ENCODE data around the gene PRKAG2.

PRKAG2 gene

DNA sequence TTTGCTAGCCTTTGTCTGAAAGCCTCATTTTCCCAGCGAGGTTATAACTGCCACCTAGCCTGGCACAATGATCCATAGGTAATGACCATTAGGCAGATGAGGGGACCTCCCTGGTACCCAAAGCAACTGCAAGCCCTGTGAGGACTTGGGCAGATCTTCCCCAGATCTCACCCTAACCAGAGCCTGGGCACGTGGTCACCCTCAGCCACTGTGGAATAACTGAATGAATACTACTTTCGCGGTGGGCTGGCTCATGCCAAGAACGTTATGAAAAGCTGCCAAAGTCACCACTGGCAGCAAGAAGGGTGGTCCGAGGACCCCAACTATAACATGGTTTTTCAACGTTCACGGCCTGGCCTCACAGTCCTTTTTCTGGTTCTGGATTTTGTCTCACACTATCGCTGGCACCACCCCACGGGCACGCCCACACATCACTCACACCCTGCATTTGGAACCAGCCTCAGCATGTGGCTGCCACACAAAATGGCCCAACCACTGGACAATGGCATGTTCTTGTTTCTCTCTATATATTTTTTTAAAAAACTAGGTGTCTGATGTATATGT lies 3.4 kb downstream of the PRKAG2 start:
- no peak overlapping the region for H2AFZ ChIP-seq (ENCODE audit: low read length)
- H3K9me3 ChIP-seq (ENCODE audit: insufficient read depth, low read depth, low read length), result no peaks in the 10 kb centered on the region
- TF ChIP-seq, protein P1, sequence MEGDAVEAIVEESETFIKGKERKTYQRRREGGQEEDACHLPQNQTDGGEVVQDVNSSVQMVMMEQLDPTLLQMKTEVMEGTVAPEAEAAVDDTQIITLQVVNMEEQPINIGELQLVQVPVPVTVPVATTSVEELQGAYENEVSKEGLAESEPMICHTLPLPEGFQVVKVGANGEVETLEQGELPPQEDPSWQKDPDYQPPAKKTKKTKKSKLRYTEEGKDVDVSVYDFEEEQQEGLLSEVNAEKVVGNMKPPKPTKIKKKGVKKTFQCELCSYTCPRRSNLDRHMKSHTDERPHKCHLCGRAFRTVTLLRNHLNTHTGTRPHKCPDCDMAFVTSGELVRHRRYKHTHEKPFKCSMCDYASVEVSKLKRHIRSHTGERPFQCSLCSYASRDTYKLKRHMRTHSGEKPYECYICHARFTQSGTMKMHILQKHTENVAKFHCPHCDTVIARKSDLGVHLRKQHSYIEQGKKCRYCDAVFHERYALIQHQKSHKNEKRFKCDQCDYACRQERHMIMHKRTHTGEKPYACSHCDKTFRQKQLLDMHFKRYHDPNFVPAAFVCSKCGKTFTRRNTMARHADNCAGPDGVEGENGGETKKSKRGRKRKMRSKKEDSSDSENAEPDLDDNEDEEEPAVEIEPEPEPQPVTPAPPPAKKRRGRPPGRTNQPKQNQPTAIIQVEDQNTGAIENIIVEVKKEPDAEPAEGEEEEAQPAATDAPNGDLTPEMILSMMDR (conservative IDR thresholded peaks at IDR 0.05; ENCODE audit: low read length), result no peak
- no peak for TF ChIP-seq EZH2phosphoT487 (IDR thresholded peaks at IDR 0.05; ENCODE audit: borderline replicate concordance)
- no peaks in the 10 kb centered on the region for H3K36me3 ChIP-seq (ENCODE audit: insufficient read depth, low read length)
- no peaks in the 10 kb centered on the region for H4K20me1 ChIP-seq (ENCODE audit: insufficient read depth, low read length, poor library complexity, severe bottlenecking)
- H3K27me3 ChIP-seq (ENCODE audit: insufficient read depth, low read length, poor library complexity, severe bottlenecking), result no peaks in the 10 kb centered on the region
- H3K4me3 ChIP-seq (ENCODE audit: low read length, poor library complexity, severe bottlenecking), result no peak overlapping the region
- no peaks in the 10 kb centered on the region for H3K9me2 ChIP-seq (replicated peaks; ENCODE audit: low read depth, low read length)
- no peaks in the 10 kb centered on the region for H3F3A ChIP-seq (ENCODE audit: low read depth)
- H3K4me2 ChIP-seq (ENCODE audit: low read depth, low read length, poor library complexity, severe bottlenecking), result no peak overlapping the region
- no peak overlapping the region for H3K9ac ChIP-seq (ENCODE audit: low read depth, low read length, poor library complexity, severe bottlenecking)
- H3K4me1 ChIP-seq (ENCODE audit: insufficient read depth, low read length, poor library complexity, severe bottlenecking), result peaks cover 27% of the 10 kb centered on the region
- H3K79me2 ChIP-seq (ENCODE audit: insufficient read depth, low read length), result no peaks in the 10 kb centered on the region; the same call in 1 of the 2 replicates

DNA sequence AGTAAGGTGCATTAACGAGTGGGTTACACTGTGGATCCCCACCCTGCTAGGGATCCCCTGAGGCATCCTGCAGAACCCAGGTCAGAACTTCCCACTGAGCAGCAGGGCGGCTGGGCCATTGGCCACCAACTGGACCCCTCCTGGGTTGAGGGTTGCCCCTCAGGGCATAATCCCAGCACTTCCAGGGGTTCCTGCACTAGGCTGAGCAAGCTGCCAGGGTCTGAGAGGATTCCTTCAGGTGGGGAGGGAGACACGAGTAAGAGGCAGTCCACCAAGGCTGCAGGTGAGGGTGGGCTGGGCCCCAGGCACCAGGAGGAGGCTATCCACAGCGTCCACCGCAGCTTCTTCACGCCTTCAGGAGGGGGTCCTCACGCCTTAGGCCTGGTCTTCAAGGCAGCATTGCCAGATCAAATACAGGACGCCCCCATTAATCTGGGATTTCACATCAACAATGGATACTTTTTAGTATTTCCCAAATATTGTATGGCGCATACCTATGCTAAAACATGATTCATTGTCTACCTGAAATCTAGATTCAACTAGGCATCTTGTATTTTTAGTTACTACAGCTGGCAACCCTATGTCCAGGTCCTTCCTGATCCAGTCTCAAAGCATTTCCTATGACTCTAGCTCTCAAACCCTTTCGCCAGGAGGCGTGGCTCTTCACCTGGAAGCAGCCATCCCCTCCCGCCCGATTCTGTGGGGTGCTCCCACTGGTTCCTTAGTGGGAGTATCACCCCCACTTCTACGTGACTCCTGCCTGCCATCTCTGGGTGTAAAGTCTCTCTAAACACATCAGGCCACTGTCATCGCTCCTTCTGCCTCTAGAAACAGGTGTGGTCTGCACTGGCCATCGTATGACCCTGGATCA lies 4.1 kb downstream of the PRKAG2 start:
- Histone ChIP-seq H3K36me3 (ENCODE audit: insufficient read depth, low read length) (no peaks in the 10 kb centered on the region), H3K79me2 (ENCODE audit: insufficient read depth, low read length) (no peaks in the 10 kb centered on the region; the same call in 1 of the 2 replicates), H3K9me2 (replicated peaks; ENCODE audit: low read depth, low read length) (no peaks in the 10 kb centered on the region), H3K4me3 (ENCODE audit: low read length, poor library complexity, severe bottlenecking) (no peak overlapping the region), H3K9me3 (ENCODE audit: insufficient read depth, low read depth, low read length) (no peaks in the 10 kb centered on the region), H2AFZ (ENCODE audit: low read length) (no peak overlapping the region), H3F3A (ENCODE audit: low read depth) (no peaks in the 10 kb centered on the region), H3K27me3 (ENCODE audit: insufficient read depth, low read length, poor library complexity, severe bottlenecking) (no peaks in the 10 kb centered on the region), H3K4me2 (ENCODE audit: low read depth, low read length, poor library complexity, severe bottlenecking) (no peak overlapping the region), H4K20me1 (ENCODE audit: insufficient read depth, low read length, poor library complexity, severe bottlenecking) (no peaks in the 10 kb centered on the region), H3K9ac (ENCODE audit: low read depth, low read length, poor library complexity, severe bottlenecking) (no peak overlapping the region), H3K4me1 (ENCODE audit: insufficient read depth, low read length, poor library complexity, severe bottlenecking) (peaks cover 21% of the 10 kb centered on the region)
- no peak for TF ChIP-seq EZH2phosphoT487 (IDR thresholded peaks at IDR 0.05; ENCODE audit: borderline replicate concordance)
- TF ChIP-seq, protein P1 (conservative IDR thresholded peaks at IDR 0.05; ENCODE audit: low read length), result no peak

DNA sequence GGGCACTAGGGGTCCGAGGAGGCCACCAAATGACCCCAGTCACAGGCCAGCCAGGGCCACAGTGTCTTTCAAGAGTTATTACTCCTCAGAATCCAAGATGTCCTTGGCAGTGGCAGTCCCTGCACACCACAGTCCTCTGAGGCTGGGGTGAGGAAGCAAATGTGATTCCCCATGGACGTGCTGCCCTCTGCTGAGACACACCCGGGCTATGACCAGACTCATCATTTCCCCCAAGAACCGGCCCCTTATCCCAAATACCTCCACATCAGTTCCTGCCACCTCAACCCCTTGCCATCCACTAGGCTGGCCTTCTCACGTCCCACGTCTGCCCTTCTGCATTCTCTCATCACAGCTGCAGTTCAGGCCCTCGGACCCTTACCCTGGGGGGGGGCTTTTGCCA lies 5.0 kb downstream of the PRKAG2 start:
- H4K20me1 ChIP-seq (ENCODE audit: insufficient read depth, low read length, poor library complexity, severe bottlenecking), result no peaks in the 10 kb centered on the region
- no peaks in the 10 kb centered on the region; the same call in 1 of the 2 replicates for H3K79me2 ChIP-seq (ENCODE audit: insufficient read depth, low read length)
- no peaks in the 10 kb centered on the region for H3K9me2 ChIP-seq (replicated peaks; ENCODE audit: low read depth, low read length)
- no peak overlapping the region for H3K4me3 ChIP-seq (ENCODE audit: low read length, poor library complexity, severe bottlenecking)
- no peaks in the 10 kb centered on the region for H3F3A ChIP-seq (ENCODE audit: low read depth)
- H3K9ac ChIP-seq (ENCODE audit: low read depth, low read length, poor library complexity, severe bottlenecking), result no peak overlapping the region
- H2AFZ ChIP-seq (ENCODE audit: low read length), result no peak overlapping the region
- H3K36me3 ChIP-seq (ENCODE audit: insufficient read depth, low read length), result no peaks in the 10 kb centered on the region
- no peaks in the 10 kb centered on the region for H3K9me3 ChIP-seq (ENCODE audit: insufficient read depth, low read depth, low read length)
- H3K4me2 ChIP-seq (ENCODE audit: low read depth, low read length, poor library complexity, severe bottlenecking), result no peak overlapping the region
- no peak for TF ChIP-seq EZH2phosphoT487 (IDR thresholded peaks at IDR 0.05; ENCODE audit: borderline replicate concordance)
- TF ChIP-seq, protein P1 (conservative IDR thresholded peaks at IDR 0.05; ENCODE audit: low read length), result no peak
- no peaks in the 10 kb centered on the region for H3K27me3 ChIP-seq (ENCODE audit: insufficient read depth, low read length, poor library complexity, severe bottlenecking)
- peaks cover 14% of the 10 kb centered on the region for H3K4me1 ChIP-seq (ENCODE audit: insufficient read depth, low read length, poor library complexity, severe bottlenecking)
